Trophoblast cell (in vitro differentiated cells and primary cell): ENCODE measurements around the gene DPYD.

Source experiments
- DNase-seq, 2 donors: peaks; one replicate each; pipeline ENCODE4 v3.0.0-alpha.2; 2016
- H2AFZ ChIP-seq: 2 replicates; pipeline ENCODE4 v1.6.1; 2013; ENCODE audit warnings: low read length, moderate library complexity, mild to moderate bottlenecking; ENCODE audit not compliant: insufficient read depth, poor library complexity
- H2AK5ac ChIP-seq: 2 replicates; pipeline ENCODE4 v1.6.1; 2013; ENCODE audit warnings: mild to moderate bottlenecking, low read length
- H2BK120ac ChIP-seq: 2 replicates; pipeline ENCODE4 v1.6.1; 2013; ENCODE audit warnings: low read length, mild to moderate bottlenecking, moderate library complexity; ENCODE audit not compliant: insufficient read depth, poor library complexity
- H2BK12ac ChIP-seq: 2 replicates; pipeline ENCODE4 v1.6.1; 2013; ENCODE audit warnings: mild to moderate bottlenecking, low read length, moderate library complexity
- H2BK5ac ChIP-seq: 2 replicates; pipeline ENCODE4 v1.6.1; 2013; ENCODE audit warnings: low read length, low read depth, moderate library complexity, mild to moderate bottlenecking; ENCODE audit not compliant: poor library complexity
- H3K14ac ChIP-seq: 2 replicates; pipeline ENCODE4 v1.6.1; 2013; ENCODE audit warnings: mild to moderate bottlenecking, low read length
- H3K18ac ChIP-seq: 2 replicates; pipeline ENCODE4 v1.6.1; 2013; ENCODE audit warnings: mild to moderate bottlenecking, low read length
- H3K23ac ChIP-seq: 2 replicates; pipeline ENCODE4 v1.6.1; 2013; ENCODE audit warnings: low read length
- H3K27ac ChIP-seq: 2 replicates; pipeline ENCODE4 v1.5.1; 2013; ENCODE audit warnings: low read depth, mild to moderate bottlenecking, inconsistent platforms, low read length, moderate library complexity
- H3K27me3 ChIP-seq: 2 replicates; pipeline ENCODE4 v1.6.1; 2013; ENCODE audit warnings: inconsistent platforms, mild to moderate bottlenecking, low read length, moderate library complexity; ENCODE audit not compliant: insufficient read depth
- H3K36me3 ChIP-seq, 2 experiments: 1 replicate in 1 of 2; 2 replicates in 1 of 2; pipeline ENCODE4 v1.6.1; 2013; ENCODE audit warnings: low read length in 2 of 2, mild to moderate bottlenecking in 2 of 2, moderate library complexity in 1 of 2; ENCODE audit not compliant: insufficient read depth in 2 of 2, control insufficient read depth in 1 of 2
- H3K4ac ChIP-seq: 2 replicates; pipeline ENCODE4 v1.6.1; 2013; ENCODE audit warnings: low read depth, mild to moderate bottlenecking, low read length, moderate library complexity
- H3K4me1 ChIP-seq, 2 experiments: 1 replicate in 1 of 2; 2 replicates in 1 of 2; pipeline ENCODE4 v1.6.1; 2013; ENCODE audit warnings: low read length in 2 of 2, mild to moderate bottlenecking in 2 of 2, moderate library complexity in 1 of 2; ENCODE audit not compliant: insufficient read depth in 2 of 2, control insufficient read depth in 1 of 2
- H3K4me2 ChIP-seq: 2 replicates; pipeline ENCODE4 v1.6.1; 2013; ENCODE audit warnings: inconsistent platforms, mild to moderate bottlenecking, low read length, moderate library complexity
- H3K4me3 ChIP-seq: 2 replicates; pipeline ENCODE4 v1.5.1; 2013; ENCODE audit warnings: mild to moderate bottlenecking, low read depth, low read length, inconsistent platforms
- H3K79me1 ChIP-seq: one replicate; pipeline ENCODE4 v1.6.1; 2013; ENCODE audit warnings: low read length
- H3K79me2 ChIP-seq: 2 replicates; pipeline ENCODE4 v1.6.1; 2013; ENCODE audit warnings: low read length, mild to moderate bottlenecking; ENCODE audit not compliant: control insufficient read depth, insufficient read depth, poor library complexity
- H3K9ac ChIP-seq: 2 replicates; pipeline ENCODE4 v1.6.1; 2013; ENCODE audit warnings: mild to moderate bottlenecking, low read length
- H3K9me3 ChIP-seq: 2 replicates; pipeline ENCODE4 v1.6.1; 2013; ENCODE audit warnings: low read depth, mild to moderate bottlenecking, control low read depth, inconsistent platforms, low read length; ENCODE audit not compliant: insufficient read depth
- H4K12ac ChIP-seq: 2 replicates; pipeline ENCODE4 v1.6.1; 2013; ENCODE audit warnings: low read depth, mild to moderate bottlenecking, low read length, moderate library complexity
- H4K8ac ChIP-seq: 2 replicates; pipeline ENCODE4 v1.6.1; 2013; ENCODE audit warnings: low read depth, mild to moderate bottlenecking, low read length, moderate library complexity
- H4K91ac ChIP-seq: one replicate; pipeline ENCODE4 v1.6.1; 2013; ENCODE audit warnings: low read depth, mild to moderate bottlenecking, low read length, moderate library complexity
- WGBS: extraction: QIAGEN DNeasy Blood & Tissue Kit; methylation state at CpG from one replicate; pipeline ENCODE4 v1.1.7; 2013; ENCODE audit warnings: missing lambda C conversion rate; ENCODE audit not compliant: insufficient read length, insufficient coverage; ENCODE audit errors: extremely low coverage; 5-methylcytosine and 5-hydroxymethylcytosine counted together

The DPYD gene

GRCh38 chr1:97192872-97193572 is 727.8 kb downstream of the DPYD start:
- H2AFZ ChIP-seq: no peak overlapping the region
- H3K18ac ChIP-seq: no peak overlapping the region
- no peak overlapping the region for H3K23ac ChIP-seq
- no peak overlapping the region for H3K9ac ChIP-seq
- H3K79me1 ChIP-seq: no peaks in the 10 kb centered on the region
- DNase-seq: peak; percentile 47 to 52
- H3K36me3 ChIP-seq: no peaks in the 10 kb centered on the region
- H3K4me3 ChIP-seq: no peak overlapping the region
- H3K4me1 ChIP-seq: peaks cover 0 to 2% of the 10 kb centered on the region in 2 experiments
- H3K4ac ChIP-seq: no peak overlapping the region
- no peak overlapping the region for H2BK120ac ChIP-seq
- no peak overlapping the region for H4K8ac ChIP-seq
- H2AK5ac ChIP-seq: no peak overlapping the region
- H3K14ac ChIP-seq: no peak overlapping the region
- H3K27ac ChIP-seq: peak overlapping the region; percentile 29
- no peak overlapping the region for H4K91ac ChIP-seq
- no peaks in the 10 kb centered on the region for H3K79me2 ChIP-seq
- H4K12ac ChIP-seq: no peak overlapping the region
- H2BK5ac ChIP-seq: no peak overlapping the region
- peak overlapping the region; percentile 21 for H3K4me2 ChIP-seq
- no peak overlapping the region for H2BK12ac ChIP-seq
- H3K27me3 ChIP-seq: no peaks in the 10 kb centered on the region
- WGBS: no CpG with 5 or more reads among the region's 4 CpGs
- no peaks in the 10 kb centered on the region for H3K9me3 ChIP-seq

GRCh38 chr1:97190326-97190725 is 730.5 kb downstream of the DPYD start:
- no peaks in the 10 kb centered on the region for H3K79me1 ChIP-seq
- H3K18ac ChIP-seq: no peak overlapping the region
- no peak overlapping the region for H2BK120ac ChIP-seq
- no peaks in the 10 kb centered on the region for H3K79me2 ChIP-seq
- DNase-seq: no peak
- H3K4me1 ChIP-seq: peaks cover 0 to 2% of the 10 kb centered on the region in 2 experiments
- no peak overlapping the region for H4K8ac ChIP-seq
- no peak overlapping the region for H4K91ac ChIP-seq
- H3K4me2 ChIP-seq: no peak overlapping the region
- H3K9me3 ChIP-seq: no peaks in the 10 kb centered on the region
- no peaks in the 10 kb centered on the region for H3K27me3 ChIP-seq
- no peak overlapping the region for H3K4me3 ChIP-seq
- H2BK5ac ChIP-seq: no peak overlapping the region
- no peaks in the 10 kb centered on the region for H3K36me3 ChIP-seq
- H4K12ac ChIP-seq: no peak overlapping the region
- no peak overlapping the region for H3K27ac ChIP-seq
- H3K9ac ChIP-seq: no peak overlapping the region
- H3K23ac ChIP-seq: no peak overlapping the region
- H3K14ac ChIP-seq: no peak overlapping the region
- H3K4ac ChIP-seq: no peak overlapping the region
- no peak overlapping the region for H2BK12ac ChIP-seq
- H2AFZ ChIP-seq: no peak overlapping the region
- no peak overlapping the region for H2AK5ac ChIP-seq

- no peak overlapping the region for H2BK5ac ChIP-seq
- H3K79me1 ChIP-seq: no peaks in the 10 kb centered on the region
- H3K4me3 ChIP-seq: no peak overlapping the region
- no peaks in the 10 kb centered on the region for H3K79me2 ChIP-seq
- H3K4me1 ChIP-seq: no peaks in the 10 kb centered on the region
- H2AFZ ChIP-seq: no peak overlapping the region
- no peak overlapping the region for H3K9ac ChIP-seq
- no peak overlapping the region for H3K18ac ChIP-seq
- peak in 1 of 2 donors; percentile 21 for DNase-seq
- no peak overlapping the region for H2AK5ac ChIP-seq
- no peak overlapping the region for H4K12ac ChIP-seq
- H3K27ac ChIP-seq: no peak overlapping the region
- no peak overlapping the region for H3K4ac ChIP-seq
- WGBS: no CpG with 5 or more reads among the region's 6 CpGs
- H3K14ac ChIP-seq: no peak overlapping the region
- no peaks in the 10 kb centered on the region for H3K36me3 ChIP-seq
- no peak overlapping the region for H2BK12ac ChIP-seq
- no peaks in the 10 kb centered on the region for H3K9me3 ChIP-seq
- H3K23ac ChIP-seq: no peak overlapping the region
- no peak overlapping the region for H4K91ac ChIP-seq
- no peak overlapping the region for H4K8ac ChIP-seq
- no peak overlapping the region for H2BK120ac ChIP-seq
- no peak overlapping the region for H3K4me2 ChIP-seq
- no peaks in the 10 kb centered on the region for H3K27me3 ChIP-seq
Observed at GRCh38 chr1:97186381-97186780, 734.5 kb downstream of the DPYD start.

- Histone ChIP-seq H2BK120ac (no peak overlapping the region), H3K23ac (no peak overlapping the region), H3K79me1 (no peaks in the 10 kb centered on the region), H2BK12ac (no peak overlapping the region), H3K36me3 (no peaks in the 10 kb centered on the region), H3K14ac (no peak overlapping the region), H3K9ac (no peak overlapping the region), H3K4ac (no peak overlapping the region), H3K4me3 (no peak overlapping the region), H2AFZ (no peak overlapping the region), H4K12ac (no peak overlapping the region), H2AK5ac (no peak overlapping the region), H3K79me2 (no peaks in the 10 kb centered on the region), H3K27me3 (no peaks in the 10 kb centered on the region), H3K18ac (no peak overlapping the region), H3K4me1 (no peaks in the 10 kb centered on the region), H4K91ac (no peak overlapping the region), H4K8ac (no peak overlapping the region), H2BK5ac (no peak overlapping the region), H3K9me3 (no peaks in the 10 kb centered on the region), H3K27ac (no peak overlapping the region), H3K4me2 (no peak overlapping the region)
- DNase-seq: no peak
- no CpG with 5 or more reads among the region's 4 CpGs for WGBS
Observed at GRCh38 chr1:97174039-97174704, 746.7 kb downstream of the DPYD start.
